ENCODE data around the gene GRIA3.

Gene GRIA3

DNA sequence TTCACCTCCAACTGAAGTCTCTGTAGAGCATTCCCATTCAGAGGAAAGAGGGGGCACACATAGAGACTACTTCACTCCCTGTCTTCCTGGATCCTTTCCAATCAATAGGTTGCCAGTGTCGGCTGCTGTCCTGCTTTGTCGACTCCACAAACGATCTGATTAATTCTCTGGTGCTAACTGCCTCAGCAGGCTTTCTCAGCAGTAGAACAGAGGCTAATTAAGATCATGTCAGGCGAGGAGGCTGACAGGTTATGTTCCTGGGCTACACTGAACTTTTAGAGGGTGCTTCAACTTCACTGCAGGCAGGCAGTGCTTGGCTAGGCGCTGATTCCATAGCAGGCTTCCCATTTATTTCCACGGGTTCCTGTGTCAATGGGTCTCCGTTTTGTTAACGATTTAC lies 79.2 kb downstream of the GRIA3 start:
- no peak overlapping the region for H3K4me3 ChIP-seq (ENCODE audit: low read length)
- no peak for TF ChIP-seq CTCF (conservative IDR thresholded peaks at IDR 0.05; ENCODE audit: low read length)
- DNase-seq (ENCODE audit: low read depth), result no peak

DNA sequence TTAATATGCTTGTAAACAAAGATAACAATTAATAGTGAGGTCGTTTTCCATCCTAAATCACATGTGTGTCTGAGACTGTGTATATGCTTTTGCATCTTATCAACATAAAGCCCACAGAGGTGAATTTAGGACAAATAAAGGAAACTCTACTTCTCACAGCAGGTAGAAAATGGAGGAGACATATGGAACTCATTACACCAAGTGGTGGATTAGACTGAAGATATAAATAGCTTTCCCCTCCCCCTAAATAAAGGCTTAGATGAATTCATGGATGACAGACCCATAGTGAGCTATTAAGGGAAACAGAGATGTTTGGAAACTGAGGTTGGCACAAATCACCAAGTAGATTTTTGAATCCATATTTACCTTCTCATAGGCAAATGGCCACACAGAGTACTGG lies 79.7 kb downstream of the GRIA3 start:
- peak; percentile 4 for DNase-seq (ENCODE audit: low read depth)

GRCh38 chrX:123267220-123267619 lies 83.1 kb downstream of the GRIA3 start:
- DNase-seq (ENCODE audit: low read depth), result peak; percentile 51
- H3K4me3 ChIP-seq (ENCODE audit: low read length), result no peak overlapping the region
- no peak for TF ChIP-seq CTCF (conservative IDR thresholded peaks at IDR 0.05; ENCODE audit: low read length)

More for the DNA sequence above, 79.7 kb downstream of the GRIA3 start:
- no peak for TF ChIP-seq CTCF (conservative IDR thresholded peaks at IDR 0.05; ENCODE audit: low read length)
- no peak overlapping the region for H3K4me3 ChIP-seq (ENCODE audit: low read length)

DNA sequence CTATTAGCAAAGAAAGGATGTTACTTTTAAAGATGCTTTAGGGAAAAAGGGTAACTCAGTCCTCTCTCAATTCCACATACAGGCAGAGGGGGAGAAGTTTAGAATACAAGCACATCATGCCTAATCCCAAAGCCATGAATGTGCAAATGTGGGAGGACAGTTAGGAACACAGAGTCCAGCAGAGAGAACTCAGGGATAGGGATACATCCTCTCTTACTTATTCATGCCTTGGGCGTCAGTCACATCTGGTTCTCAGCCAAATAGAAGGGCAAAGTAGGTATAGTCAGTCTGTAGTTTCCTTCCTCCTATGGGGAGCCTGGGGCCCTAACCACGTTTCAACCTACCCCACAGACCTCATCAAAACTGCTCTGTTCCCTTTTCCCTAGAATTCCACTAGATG lies 87.8 kb downstream of the GRIA3 start:
- no peak overlapping the region for H3K4me3 ChIP-seq (ENCODE audit: low read length)
- TF ChIP-seq CTCF (conservative IDR thresholded peaks at IDR 0.05; ENCODE audit: low read length), result no peak
- no peak for DNase-seq (ENCODE audit: low read depth)

- DNase-seq (ENCODE audit: low read depth), result no peak
- TF ChIP-seq CTCF (conservative IDR thresholded peaks at IDR 0.05; ENCODE audit: low read length), result no peak
- H3K4me3 ChIP-seq (ENCODE audit: low read length), result no peak overlapping the region
Observed at GRCh38 chrX:123272630-123273029, 88.6 kb downstream of the GRIA3 start.

GRCh38 chrX:123274796-123275195 lies 90.7 kb downstream of the GRIA3 start:
- TF ChIP-seq CTCF (conservative IDR thresholded peaks at IDR 0.05; ENCODE audit: low read length), result no peak
- DNase-seq (ENCODE audit: low read depth), result no peak
- H3K4me3 ChIP-seq (ENCODE audit: low read length), result no peak overlapping the region

- no peak for DNase-seq (ENCODE audit: low read depth)
- no peak overlapping the region for H3K4me3 ChIP-seq (ENCODE audit: low read length)
- TF ChIP-seq CTCF (conservative IDR thresholded peaks at IDR 0.05; ENCODE audit: low read length), result no peak
Observed at GRCh38 chrX:123277347-123277746, 93.3 kb downstream of the GRIA3 start.

Data from AG10803 (cell line).